ENCODE results near the gene AMPH.
"Not testable (repeated sequence)": the region's sequence is repeated elsewhere in the genome, so short reads cannot be mapped to it uniquely, and the experiment has no call there.

AMPH gene

DNA sequence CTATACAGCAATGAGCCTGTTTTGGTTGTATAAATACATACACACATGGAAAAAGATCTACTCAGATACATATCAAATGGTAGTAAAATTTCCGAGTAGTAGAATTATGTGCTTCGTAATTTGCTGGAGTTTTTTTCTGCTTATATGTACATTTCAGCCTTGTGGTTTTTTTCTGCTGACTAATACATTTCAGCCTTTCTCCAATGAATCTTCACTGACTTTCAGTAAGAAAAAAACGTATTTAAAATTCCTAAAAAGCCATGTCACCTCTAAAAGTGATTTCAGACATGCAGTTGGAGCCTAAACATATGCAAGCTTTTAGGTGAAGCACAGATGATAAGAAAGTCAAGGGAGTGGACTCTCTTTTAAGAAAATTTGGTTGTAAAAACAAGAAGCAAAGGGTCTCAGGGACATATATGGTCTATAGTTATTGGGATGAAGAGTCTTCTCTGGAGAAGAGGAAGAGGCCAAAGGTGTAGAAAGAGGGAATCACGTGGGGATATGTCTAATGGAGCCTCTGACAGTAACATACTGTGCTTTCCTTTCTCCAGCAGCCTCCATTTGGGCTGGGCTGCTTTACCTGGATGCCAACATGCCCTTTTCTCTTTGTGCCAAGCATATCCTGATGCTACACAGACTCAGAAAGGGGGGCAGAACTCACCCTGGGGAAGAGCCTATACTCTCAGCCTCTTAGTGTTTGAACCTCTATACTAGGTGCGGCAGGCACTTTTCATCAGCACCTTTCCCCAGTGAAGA lies 2.4 kb downstream of the AMPH start:
- DNase-seq: peak in 1 of 14 donors; percentile 52

DNA sequence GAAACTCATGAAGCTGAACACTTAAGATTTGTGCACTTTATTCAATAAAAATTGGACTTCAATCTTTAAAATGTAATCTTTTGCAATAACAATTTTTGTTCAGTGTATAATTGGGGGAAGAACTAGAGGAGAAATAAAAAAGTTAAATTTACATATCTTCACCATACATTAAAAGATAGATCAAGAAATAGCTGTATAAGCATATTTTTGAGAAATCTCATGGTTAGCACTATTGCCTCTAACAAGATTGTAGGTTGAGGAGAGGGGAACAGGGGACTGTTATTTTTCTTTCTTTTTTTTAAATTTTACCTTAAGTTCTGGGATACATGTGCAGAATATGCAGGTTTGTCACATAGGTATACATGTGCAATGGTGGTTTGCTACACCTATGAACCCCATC lies 5.3 kb downstream of the AMPH start:
- no peak for DNase-seq

DNA sequence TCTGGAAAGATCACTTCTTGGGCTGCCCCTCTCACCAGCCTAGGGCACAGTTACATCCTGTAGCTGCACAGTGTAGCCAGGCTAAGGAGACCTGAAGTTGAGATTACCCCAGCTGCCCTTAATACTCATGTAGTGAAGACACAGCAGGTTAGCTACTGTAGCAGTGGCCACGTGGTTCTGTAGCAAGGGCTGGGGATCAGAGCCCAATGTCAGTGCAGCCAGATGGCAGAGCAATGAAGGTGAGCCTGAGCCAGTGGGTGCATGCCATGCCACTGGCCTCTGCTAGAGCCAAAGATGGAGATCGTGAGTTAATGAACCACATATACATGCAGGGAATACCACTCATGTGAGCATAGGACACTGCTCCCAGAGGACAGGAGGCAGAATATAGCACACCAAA lies 15.5 kb downstream of the AMPH start:
- peak in 1 of 14 donors; percentile 79 for DNase-seq

DNA sequence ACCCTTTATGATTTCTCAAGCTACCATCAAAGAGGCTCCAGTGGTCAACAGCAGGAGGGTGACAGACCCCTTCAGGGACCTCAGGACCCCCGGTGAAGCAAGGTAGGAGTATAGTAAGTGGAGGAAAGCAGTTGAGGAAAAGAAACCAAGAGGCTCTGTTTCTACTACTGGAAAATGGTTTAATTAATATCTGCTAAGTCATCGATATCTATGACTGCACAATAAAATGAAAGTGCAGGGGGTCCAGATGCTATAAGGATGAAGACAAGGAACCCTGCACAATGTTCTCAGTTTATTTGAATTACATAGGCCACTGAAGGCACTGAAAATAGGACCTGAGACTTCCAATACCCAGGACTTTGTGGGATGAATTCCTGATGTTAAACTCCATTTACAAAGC lies 23.7 kb downstream of the AMPH start:
- DNase-seq: no peak

DNA sequence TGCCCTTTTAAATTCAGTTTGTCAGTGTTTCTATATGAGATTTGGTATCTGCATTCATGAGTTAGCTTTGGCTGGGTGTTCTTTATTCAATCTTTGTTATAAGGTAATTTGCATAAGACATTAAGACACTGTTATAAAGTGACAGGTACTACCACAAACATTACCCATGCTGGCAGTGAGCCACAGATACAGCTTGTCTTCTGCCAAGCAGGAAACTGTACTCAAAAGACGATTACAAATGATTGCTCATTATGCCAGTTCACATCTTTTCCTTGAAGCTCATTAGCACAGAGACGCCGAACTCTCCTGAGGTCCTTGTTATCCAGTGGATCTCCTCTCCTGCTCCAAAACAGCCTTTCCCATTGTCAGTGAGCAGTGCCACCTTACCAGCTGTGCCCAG lies 30.4 kb downstream of the AMPH start:
- DNase-seq: no peak

DNA sequence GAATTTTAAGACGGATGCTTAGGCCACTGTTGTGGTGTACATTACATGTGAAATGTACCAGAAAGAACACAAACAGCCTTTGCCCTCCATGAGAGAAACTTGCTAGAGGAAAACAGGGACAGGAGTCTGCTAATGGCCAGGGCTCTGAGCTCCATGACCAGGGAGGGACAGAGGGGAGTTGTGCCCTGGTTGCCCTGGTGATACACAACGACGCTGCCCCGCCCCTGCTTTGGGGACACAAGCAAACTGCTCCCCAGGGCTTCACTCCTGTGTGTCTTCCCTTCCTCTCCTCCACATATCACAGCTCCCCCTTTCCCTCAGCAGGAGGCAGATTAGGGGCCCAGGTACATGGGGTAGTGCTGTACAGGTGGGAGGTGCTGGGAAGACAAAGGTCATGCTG lies 36.2 kb downstream of the AMPH start:
- DNase-seq: no peak

DNA sequence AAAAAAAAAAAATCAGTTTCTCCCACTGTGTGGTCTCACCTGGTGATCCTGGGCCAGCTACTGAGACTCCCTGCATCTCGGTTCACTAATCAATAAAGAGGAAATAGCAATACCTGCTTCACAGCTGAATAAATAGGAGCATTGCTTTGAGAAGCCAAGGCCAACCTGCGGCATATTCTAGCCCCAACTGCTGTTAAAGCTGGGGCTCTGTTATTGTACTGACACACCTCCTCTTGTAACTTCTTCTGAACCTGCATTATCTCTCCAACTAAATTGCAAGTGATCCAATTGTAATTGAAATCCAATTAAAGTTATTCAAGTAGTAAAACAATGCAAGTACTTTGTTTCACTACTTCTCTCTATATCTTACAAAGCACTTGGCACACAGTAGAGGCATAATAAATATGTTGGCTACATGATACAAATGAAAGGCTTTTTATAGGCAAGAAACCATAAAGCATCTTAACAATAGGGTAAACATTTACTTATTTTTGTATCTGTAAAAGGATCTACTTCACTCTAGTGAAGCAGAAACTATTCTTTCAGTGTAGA lies 38.4 kb downstream of the AMPH start:
- DNase-seq: no peak

DNA sequence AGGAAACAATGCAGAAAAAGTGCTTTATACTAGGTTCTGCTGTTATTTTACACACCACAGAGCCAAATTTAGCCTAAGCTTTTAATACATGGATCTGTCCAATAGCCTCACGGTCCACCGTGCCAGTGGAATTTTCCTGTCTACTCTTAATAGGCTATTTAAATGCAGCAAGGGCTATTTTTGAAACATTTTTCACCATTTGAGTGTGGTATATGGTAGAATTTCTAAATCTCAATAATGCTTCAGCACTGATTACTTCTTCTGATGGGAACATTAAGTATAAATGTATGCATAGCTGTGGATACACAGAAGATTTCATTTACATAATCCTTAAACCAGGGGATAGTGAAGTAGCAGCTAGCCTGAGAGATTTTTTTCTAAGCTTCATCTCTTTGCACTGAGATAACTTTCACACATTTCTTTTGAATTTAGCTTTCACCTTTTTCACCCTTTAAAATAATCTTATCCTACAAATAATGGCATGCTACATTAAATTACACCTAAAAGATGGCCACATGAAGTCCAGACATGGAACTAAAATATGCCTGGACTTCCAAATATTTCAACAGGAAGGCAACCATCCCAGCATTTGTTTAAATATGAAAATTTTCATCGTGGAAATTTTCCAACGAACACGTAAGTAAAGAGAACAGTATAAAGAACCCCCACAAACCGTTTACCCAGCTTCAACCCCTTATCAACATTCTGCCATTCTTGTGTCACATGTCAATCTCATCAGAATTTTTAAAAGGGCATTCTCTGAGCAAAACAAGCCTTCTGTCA lies 45.4 kb downstream of the AMPH start:
- DNase-seq: peak in 1 of 14 donors; percentile 30

DNA sequence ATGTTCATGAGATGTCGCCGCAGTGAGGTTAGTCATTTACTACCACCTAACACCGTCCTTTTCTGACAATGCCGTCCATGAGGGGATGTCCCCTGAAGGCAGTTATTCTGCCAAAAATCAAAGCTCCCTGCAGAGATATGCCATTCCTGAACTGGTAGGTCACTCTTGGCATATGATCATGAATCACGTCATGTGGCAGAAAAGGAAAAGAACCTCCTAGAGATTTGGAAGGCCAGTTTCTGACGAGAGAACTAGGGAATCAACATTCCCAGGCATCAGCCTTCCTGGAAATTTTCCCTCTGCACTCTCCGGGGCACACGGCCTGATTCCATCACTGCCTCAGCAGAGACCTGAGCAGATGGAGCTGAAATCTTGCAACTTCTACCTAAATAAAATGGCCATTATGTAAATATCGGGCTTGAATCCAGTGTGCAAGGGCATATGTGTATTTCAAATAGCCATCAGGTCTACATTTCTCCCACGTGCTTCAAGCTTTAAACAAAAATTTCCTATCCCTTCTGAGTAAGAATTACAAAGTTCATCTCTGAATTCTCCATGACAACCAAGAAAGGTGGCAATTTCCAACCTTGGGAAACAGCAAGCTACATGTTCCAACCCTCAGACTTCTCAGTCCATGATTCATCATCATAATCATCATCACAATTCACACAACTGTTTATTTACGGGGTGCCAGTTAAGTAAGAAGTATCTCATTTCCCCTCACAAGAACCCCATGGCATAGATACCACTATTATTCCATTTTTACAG lies 46.5 kb downstream of the AMPH start:
- DNase-seq: peak in 1 of 14 donors; percentile 85

DNA sequence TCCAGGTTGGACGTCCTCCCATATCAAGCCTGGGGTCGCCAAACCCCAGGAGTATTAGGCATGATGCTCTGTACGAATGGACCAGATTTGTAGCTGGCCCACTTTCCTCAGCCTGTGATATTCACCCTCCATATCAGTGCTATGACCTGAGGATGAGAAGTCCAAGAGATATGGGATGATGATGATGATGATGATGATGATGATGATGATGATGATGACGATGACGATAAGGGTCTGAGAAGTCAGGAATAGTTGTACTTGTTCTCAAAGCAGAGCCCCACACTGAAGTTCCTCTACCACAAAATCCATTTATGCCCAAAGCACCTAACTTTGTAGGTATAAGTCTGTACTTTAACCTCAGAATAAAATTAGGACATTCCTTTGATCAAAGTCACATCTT lies 50.7 kb downstream of the AMPH start:
- DNase-seq: no peak

DNA sequence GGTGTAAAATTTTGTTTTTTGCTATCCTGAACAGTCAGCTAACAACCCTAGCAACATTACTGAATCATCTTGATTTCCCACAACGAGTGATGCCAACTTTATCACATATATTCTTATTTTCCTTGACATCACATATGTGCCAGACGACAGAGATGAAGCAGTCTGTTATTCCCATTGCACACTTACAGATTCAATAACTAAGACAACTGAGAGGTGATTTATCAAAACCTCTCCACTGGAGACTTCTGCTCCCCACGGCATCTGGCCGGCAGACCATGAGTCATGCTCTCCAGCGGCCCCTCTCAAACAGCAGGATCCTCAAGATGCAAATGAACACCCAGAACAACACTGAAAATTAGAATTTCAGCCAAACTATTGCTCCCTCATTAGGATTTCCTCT lies 57.1 kb downstream of the AMPH start:
- no peak for DNase-seq

DNA sequence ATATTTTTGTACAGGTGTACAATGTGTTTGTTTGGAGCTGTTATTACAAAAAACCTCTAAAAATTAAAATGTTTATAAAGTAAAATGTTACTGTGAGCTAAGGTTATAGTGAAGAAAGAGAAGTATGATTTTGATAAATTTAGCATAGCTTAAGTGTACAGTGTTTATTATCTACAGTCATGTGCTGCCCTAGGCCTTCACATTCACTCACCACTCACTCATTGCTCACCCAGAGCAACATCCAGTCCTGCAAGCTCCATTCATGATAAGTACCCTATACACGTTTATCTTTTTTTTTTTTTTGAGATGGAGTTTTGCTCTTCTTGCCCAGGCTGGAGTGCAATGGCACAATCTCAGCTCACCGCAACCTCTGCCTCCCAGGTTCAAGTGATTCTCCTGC lies 59.6 kb downstream of the AMPH start:
- not testable (repeated sequence) for DNase-seq

DNA sequence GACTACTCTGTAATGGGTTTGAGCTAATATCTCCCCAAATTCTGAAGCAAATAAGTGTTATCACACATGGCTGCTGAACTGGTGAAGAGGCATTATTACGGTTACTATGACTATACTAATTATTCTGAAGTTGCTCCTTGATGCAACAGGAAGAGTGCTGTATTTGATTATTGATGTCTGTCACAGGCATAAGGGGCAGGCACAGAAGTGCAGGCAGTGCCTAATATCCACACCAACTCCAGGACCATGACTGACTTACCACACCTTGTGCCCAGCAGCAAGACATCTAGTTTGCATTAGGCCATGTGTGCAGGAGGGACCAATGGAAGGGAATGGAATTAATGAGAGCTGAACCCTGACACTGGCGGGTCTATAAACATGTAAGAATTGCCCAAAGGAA lies 62.7 kb downstream of the AMPH start:
- DNase-seq: no peak

DNA sequence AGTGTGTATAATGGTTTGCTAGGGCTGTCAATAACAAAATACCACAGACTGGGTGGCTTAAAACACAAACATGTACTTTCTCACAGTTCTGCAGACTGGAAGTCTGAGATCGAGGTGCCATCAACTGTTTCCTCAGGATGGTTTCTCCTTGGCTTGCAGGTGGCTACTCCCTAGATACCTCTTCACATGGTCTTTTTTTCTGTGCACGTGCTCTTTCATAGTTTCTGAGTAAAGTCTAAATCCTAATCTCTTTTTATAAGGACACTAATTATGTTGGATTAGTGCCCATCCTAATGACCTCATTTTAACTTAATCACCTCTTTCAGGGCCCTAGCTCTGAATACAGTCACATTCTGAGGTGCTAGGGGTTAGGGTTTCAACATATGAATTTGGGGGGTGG lies 65.9 kb downstream of the AMPH start:
- DNase-seq: no peak

DNA sequence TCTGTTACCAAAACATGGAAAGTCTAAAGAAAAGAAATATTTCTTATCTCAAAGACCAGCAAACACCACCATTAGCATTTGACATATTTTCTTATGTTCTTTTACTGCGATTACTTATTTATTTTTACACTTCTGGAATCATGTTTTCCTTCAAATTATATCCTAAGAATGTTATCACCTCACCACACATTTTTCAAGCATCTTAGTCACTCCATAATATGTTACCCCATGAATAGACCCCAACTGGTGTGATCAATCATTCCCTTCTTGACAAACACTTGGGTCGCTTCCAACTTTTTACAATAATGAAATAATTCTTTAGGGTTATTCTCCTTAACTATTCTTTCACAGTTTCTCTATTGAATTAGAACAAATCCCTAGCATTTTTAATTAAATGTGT lies 67.4 kb downstream of the AMPH start:
- DNase-seq: no peak

DNA sequence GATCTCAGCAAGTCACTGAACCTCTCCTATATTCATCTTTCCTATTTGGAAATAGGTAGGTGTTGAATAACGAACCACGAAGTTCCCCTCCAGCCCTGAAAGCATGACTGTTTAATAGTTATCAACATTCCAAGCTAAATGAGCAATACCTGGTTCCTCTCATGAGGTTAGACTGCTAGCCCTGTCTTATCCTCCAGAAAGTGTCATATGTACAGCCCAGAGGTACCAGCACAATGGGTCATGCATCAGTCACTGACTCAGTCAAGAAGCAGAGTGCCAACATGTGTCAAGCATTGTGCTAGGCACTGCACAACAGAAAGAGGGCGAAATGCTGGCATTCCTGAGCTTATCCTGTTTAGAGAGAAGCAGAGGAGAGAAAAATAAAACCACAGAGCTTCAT lies 70.0 kb downstream of the AMPH start:
- DNase-seq: no peak

DNA sequence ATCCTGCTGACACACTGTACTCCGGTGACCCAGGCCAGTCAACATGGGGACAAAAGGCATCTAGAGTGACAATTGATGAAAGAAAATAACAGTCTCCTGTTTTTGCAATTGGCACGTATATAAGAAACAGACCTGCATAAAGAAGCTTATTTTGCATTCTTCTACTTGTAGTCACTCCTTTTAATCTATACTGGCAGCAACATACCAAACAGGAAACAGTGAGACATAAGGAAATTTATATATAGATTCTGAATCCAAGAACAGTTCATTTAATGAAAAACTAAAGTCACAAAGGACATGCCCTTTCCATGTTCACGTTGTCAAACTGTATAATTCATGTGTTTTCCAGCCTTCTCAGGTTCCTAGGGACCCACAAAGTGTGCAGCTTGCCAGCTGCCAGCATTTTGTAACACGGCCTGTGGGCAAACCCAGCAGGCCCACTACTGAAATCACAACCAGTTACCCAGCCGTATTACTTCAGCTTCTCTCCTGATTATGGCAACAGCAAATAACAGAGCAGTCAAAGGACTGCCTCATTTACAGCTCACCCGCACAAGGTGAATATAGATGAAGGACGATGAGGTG lies 72.3 kb downstream of the AMPH start:
- no peak for DNase-seq

DNA sequence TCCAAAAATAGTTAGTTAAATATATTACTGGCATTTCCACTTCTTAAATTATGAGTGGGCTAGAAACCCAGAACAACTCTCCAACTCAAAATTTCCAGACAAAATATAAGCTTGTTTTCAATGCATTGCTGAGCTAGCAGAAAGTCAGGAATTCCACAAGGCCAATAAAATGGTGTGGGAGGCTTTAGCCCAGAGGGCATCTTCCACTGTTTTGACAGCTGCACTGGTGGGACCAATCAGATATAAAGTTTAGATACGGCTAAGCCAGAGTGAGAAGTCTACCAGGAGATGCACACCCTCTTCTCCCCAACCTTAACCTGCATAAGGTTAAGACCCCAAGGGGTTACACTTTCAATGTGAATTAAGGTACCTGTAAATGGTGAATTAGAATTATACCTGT lies 76.6 kb downstream of the AMPH start:
- DNase-seq: no peak

DNA sequence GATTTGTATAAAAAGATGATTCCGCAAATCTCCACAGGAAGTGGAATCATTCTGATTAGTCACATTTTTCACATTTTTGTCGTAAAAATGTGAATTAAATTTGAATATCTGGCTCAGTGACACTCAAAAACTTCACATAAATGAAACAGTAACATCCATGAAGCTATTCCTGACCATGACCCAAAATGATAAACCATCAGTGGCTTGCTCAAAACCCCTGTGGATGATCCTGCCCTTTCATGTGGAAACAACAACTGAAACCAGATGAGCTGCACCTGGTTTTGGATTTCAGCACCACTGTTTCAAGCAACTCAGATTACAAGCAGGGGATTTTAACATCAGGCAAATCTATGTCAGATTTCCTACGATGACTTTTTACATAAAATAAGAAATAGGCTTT lies 80.3 kb downstream of the AMPH start:
- no peak for DNase-seq

DNA sequence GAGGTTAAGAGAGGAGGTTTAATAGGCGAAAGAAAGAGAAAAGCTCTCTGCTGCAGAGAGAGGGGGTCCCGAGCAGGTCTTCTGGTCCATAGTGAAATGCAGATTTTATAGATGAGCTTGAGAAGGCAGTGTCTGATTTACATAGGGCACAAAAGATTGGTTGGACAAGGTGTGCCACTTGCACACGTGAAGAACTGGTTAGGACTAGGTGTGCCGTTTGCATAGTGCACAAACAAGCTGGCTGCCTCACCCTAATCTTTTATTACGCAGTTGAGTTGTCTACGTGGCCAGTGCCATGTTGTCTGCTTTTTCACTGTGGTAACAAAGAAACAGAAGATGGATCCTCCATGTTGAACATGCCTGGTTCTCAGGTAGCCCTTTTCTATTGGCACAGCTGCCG lies 82.6 kb downstream of the AMPH start:
- no peak for DNase-seq

DNA sequence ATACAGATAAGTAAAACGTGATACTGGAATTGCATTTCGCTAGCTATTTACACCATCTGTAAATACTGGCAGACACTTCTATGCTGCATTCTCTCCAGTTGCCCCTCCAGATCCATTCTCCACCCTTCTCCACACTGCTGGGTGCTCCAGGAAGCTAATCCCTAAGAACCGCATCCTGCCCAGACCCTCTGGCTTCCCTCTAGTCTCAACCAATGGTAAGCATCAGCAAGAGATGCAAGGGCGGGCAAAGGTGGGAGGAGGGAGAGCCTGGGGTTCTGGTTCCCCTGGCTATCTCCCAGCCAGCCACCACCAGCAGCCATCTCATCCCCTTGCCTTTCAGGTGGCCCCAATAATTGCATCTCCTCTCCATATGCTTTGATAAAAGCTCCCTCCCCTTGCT lies 84.4 kb downstream of the AMPH start:
- DNase-seq: no peak

DNA sequence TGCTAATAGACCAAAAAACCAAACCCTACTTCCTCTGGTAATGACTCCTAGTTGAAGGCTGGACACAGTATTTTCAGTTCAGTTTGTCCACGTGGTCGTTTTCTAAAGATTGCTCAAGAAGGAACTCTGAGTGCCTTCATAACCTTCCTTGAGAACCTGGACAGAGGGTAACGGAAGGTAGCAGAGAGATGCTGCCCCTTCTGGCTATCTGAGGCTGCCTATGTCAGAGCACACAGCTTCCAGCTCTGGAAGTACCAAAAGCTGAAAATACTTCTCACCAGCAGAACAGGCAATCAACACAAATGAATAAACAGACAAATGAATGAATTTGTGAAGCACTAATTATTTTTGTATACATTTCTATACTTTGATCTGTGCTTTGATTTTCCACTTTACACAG lies 85.2 kb downstream of the AMPH start:
- DNase-seq: no peak

DNA sequence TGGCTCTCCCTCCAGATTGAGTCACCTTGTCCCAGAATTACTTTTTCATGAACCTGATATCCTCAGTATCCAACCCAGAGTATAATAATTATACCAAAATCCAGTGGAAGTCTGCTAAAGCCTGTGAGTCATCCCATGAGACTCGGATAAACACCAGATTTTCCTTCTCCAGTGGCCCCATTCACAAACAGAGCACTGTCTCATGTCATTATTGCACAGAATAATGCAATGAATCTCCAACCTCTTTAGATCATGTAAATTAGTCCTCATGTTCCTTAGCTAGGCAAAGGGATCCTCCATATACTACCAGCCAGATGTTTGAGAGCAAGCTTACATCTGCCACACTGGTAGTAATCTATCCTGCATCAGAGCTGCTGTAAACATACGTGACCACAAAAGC lies 89.0 kb downstream of the AMPH start:
- DNase-seq: no peak
